MM.1S (cell line): ENCODE measurements around the gene RAB39A.

ENCODE experiments used
- EZH2 ChIP-seq: fragments of 300-600 bp; sonication (generic); optimal IDR thresholded peaks from 2 replicates; pipeline ENCODE3; 2017; ENCODE audit warnings: low read depth, mild to moderate bottlenecking, antibody characterized with exemption, low read length, mixed read lengths
- TF ChIP-seq, protein P1 (sequence below): fragments of 300-600 bp; sonication (generic); IDR thresholded peaks from 2 replicates; pipeline ENCODE4 v1.5.1; 2016; ENCODE audit warnings: antibody characterized with exemption, low read length, mixed read lengths

DNA sequence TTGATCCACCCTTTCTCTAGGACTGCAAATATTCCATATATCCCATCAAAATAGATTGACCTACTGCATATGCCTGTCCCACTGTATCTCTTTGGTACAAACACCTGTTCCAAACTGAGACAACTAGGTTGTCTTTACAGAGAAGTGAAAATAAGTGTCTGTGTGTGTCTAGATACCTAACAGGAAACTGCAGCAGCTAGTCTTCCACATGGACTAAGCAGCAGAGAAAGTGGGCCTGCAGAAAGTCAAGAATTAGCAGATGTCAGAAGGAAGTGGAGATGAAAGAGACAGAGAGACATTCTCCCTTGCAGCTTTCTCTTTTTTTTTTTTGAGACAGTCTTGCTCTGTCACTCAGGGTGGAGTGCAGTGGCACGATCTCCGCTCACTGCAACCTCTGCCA is 3.9 kb upstream of the RAB39A start:
- TF ChIP-seq, protein P1, sequence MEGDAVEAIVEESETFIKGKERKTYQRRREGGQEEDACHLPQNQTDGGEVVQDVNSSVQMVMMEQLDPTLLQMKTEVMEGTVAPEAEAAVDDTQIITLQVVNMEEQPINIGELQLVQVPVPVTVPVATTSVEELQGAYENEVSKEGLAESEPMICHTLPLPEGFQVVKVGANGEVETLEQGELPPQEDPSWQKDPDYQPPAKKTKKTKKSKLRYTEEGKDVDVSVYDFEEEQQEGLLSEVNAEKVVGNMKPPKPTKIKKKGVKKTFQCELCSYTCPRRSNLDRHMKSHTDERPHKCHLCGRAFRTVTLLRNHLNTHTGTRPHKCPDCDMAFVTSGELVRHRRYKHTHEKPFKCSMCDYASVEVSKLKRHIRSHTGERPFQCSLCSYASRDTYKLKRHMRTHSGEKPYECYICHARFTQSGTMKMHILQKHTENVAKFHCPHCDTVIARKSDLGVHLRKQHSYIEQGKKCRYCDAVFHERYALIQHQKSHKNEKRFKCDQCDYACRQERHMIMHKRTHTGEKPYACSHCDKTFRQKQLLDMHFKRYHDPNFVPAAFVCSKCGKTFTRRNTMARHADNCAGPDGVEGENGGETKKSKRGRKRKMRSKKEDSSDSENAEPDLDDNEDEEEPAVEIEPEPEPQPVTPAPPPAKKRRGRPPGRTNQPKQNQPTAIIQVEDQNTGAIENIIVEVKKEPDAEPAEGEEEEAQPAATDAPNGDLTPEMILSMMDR = no peak
- TF ChIP-seq EZH2 = no peak
